Activated CD4-positive, CD25-positive, alpha-beta regulatory T cell treated with anti-CD3 and anti-CD28 coated beads, Interleukin-2, amount 50 U/mL, for 16 hours (primary cell): Measurements from ENCODE around the gene GFAP.

Source experiments
- DNase-seq: peaks from one replicate; pipeline ENCODE4 v3.0.0-alpha.2; 2020; ENCODE audit warnings: low read depth, low spot score

The GFAP gene

GRCh38 chr17:44863061-44863918, 52.0 kb downstream of the GFAP start:
- no peak for DNase-seq

- no peak for DNase-seq
These were observed 52.9 kb downstream of the GFAP start for GRCh38 chr17:44862278-44862914.

- no peak for DNase-seq
These were observed 55.6 kb downstream of the GFAP start for GRCh38 chr17:44859701-44860100.

- DNase-seq = no peak
These were observed 61.1 kb downstream of the GFAP start for GRCh38 chr17:44854192-44854591.
